Activated naive CD8-positive, alpha-beta T cell treated with anti-CD3 and anti-CD28 coated beads for 36 hours (primary cell): ENCODE data around the gene TTI1. TPM values are rescaled to one million over a fixed set of nuclear protein-coding genes. Genes with fewer than 3 reads are reported as not detected.
"Not testable (repeated sequence)": the region's sequence is repeated elsewhere in the genome, so short reads cannot be mapped to it uniquely, and the experiment has no call there.

Experiments
- DNase-seq: peaks from one replicate; pipeline ENCODE4 v3.0.0; 2021
- H3K27ac Mint-ChIP-seq: one replicate; pipeline ENCODE4 v1.8.0; 2022; ENCODE audit warnings: mild to moderate bottlenecking, moderate library complexity, mixed read lengths
- H3K27me3 Mint-ChIP-seq: one replicate; pipeline ENCODE4 v1.8.0; 2022; ENCODE audit warnings: mild to moderate bottlenecking, mixed read lengths
- H3K36me3 Mint-ChIP-seq: one replicate; pipeline ENCODE4 v1.8.0; 2021; ENCODE audit warnings: mild to moderate bottlenecking, mixed read lengths
- H3K4me1 Mint-ChIP-seq: one replicate; pipeline ENCODE4 v1.8.0; 2021; ENCODE audit warnings: mixed read lengths
- H3K4me3 Mint-ChIP-seq: one replicate; pipeline ENCODE4 v1.8.0; 2022; ENCODE audit warnings: mild to moderate bottlenecking, moderate library complexity, mixed read lengths
- H3K9me3 Mint-ChIP-seq: one replicate; pipeline ENCODE4 v1.8.0; 2022; ENCODE audit warnings: mixed read lengths
- total RNA-seq, 2 experiments: library from RNA; stranded (reverse); gene quantifications; one replicate each; pipeline ENCODE4 v1.2.3, GENCODE V29; 2021

The TTI1 gene
- total RNA-seq, 2 experiments from 2014 or later, result 38.1 to 40.7 TPM

DNA sequence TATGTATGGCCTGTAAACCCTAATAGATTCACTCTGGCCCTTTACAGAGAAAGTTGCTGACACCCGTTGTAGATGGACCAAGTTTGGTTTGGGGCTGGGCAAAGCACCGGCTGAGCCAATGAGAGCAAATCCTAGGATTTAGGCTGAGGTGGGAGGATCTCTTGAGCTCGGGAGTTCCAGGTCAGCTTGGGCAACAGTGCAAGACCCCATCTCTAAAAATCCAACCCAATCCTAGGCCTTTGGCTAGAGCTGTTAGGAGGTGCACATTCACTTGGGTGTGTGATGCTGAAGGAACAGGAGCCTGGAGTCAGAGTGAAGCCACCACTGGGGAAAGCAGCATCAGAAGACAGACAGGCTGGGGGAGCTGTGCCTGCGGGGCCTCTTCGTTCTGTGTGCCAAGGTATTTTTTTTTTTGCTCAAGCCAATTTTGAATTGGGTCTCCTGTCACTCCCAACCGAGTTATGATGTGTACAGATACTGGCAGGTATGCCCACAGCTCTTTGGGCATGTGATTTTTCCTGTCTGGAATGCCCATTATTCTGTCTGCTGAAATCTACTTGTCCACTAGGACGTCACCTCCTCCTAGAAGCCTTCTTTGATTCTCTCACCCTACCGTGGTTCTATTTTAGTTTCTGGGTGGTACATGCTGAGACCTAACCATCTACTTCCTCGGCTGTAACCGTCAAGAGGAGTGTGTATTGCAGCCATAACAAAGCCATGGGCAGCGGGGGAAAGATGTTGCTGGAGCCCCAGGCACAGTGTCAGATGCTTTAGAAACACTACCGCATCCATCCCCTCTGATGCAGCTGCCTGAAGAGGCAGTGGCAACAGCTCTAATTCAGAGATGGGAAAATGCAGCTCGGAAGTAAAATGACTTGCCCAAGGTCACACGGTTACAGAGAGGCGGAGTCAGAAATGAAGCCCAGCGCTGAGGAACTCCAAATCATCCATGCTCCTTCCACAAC, 54.0 kb downstream of the TTI1 start:
- no peak overlapping the region for H3K4me3 Mint-ChIP-seq
- H3K36me3 Mint-ChIP-seq, result peaks cover 21% of the 10 kb centered on the region
- H3K9me3 Mint-ChIP-seq, result no peaks in the 10 kb centered on the region
- H3K4me1 Mint-ChIP-seq, result peaks cover 12% of the 10 kb centered on the region
- no peak overlapping the region for H3K27ac Mint-ChIP-seq
- DNase-seq, result no peak
- no peaks in the 10 kb centered on the region for H3K27me3 Mint-ChIP-seq

- DNase-seq, result no peak
- H3K27me3 Mint-ChIP-seq, result no peaks in the 10 kb centered on the region
- peaks cover 18% of the 10 kb centered on the region for H3K36me3 Mint-ChIP-seq
- H3K27ac Mint-ChIP-seq, result no peak overlapping the region
- no peak overlapping the region for H3K4me3 Mint-ChIP-seq
- no peaks in the 10 kb centered on the region for H3K9me3 Mint-ChIP-seq
- peaks cover 12% of the 10 kb centered on the region for H3K4me1 Mint-ChIP-seq
Observed at GRCh38 chr20:37977786-37978185, 55.5 kb downstream of the TTI1 start.

DNA sequence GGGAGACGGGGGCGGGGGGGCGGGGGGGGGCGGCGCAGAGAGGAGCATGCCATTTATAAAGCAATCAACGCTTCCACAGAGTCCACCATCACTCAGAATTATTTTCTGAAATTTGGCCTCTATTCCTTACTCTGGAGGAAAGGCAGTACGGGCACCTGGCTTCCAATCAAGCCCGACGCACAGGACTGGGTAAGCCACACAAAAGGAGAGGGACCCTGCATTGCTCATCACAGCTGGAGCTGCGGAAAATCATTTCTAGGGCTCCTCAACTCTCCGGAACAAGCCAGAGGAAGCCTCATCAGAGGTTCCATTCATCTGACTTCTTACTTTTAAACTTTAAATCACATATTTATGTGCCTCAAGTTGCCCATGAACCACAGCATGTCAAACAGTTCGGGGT, 55.9 kb downstream of the TTI1 start:
- DNase-seq, result no peak
- H3K4me1 Mint-ChIP-seq, result peaks cover 12% of the 10 kb centered on the region
- no peaks in the 10 kb centered on the region for H3K9me3 Mint-ChIP-seq
- no peak overlapping the region for H3K27ac Mint-ChIP-seq
- H3K27me3 Mint-ChIP-seq, result no peaks in the 10 kb centered on the region
- no peak overlapping the region for H3K4me3 Mint-ChIP-seq
- peaks cover 17% of the 10 kb centered on the region for H3K36me3 Mint-ChIP-seq

DNA sequence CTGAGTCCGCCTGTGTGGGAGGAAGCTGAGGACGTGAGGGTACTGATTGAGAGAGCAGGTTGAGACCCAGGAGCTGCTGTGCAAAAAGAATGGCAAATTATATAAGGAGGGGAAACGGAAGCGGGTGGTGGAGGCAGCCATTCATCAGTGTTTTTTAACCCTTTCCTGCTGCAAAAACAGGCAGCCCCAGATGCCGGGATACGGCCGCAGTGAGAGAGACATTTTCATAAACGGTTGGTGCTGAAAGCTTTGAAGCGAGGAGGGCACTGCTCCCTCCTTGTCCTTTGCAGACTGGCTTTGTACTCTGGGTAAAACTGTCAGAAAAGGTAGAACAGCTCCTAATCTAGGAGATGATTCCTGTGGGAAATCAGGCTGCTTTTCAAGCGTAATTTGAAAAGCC, 56.4 kb downstream of the TTI1 start:
- no peaks in the 10 kb centered on the region for H3K27me3 Mint-ChIP-seq
- peaks cover 12% of the 10 kb centered on the region for H3K4me1 Mint-ChIP-seq
- no peak overlapping the region for H3K4me3 Mint-ChIP-seq
- no peak for DNase-seq
- no peaks in the 10 kb centered on the region for H3K9me3 Mint-ChIP-seq
- H3K36me3 Mint-ChIP-seq, result peaks cover 17% of the 10 kb centered on the region
- no peak overlapping the region for H3K27ac Mint-ChIP-seq

DNA sequence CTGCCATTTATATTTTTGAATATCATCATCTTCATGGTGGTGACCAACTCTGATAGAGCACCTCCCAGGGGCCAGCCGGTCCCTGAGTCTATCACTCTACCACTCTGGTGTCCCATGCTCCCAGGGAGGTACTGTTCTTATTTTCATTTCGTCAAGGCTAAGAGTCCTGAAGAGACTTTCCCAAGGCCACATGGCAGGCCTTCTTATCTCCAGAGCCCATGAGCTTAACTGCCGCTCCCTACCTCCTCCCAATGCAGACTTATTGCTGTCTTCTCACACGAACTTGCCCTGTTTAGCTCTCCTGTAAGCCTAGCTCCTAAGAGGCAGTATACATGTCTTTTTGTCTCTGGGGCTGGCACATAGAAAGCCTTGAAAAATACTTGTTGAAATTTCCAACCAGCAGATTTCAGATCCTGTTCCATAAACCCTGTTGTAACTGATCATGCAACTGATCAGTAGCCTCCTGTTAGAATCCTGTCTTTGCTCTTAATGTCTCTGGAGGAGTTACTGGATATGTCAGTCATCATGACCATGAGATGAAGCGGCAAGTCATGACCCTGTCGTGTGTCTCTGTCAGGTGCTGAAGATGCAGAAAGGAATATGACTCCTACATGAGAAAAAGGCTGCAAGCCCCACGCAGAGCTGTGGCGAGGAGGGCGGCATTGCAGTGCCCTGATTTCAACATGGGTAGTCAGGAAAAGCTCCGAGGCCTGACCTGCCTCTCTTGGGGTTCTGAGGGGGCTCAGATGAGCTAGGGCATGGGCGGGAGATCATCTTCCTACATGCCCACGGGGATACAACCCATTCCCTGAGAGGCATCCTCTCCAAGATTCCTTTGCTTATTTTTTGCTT, 60.0 kb downstream of the TTI1 start:
- H3K4me1 Mint-ChIP-seq, result peaks cover 12% of the 10 kb centered on the region
- DNase-seq, result no peak
- no peaks in the 10 kb centered on the region for H3K27me3 Mint-ChIP-seq
- H3K4me3 Mint-ChIP-seq, result no peak overlapping the region
- H3K9me3 Mint-ChIP-seq, result peaks cover 5% of the 10 kb centered on the region
- H3K36me3 Mint-ChIP-seq, result peaks cover 30% of the 10 kb centered on the region
- no peak overlapping the region for H3K27ac Mint-ChIP-seq

- Mint-ChIP-seq H3K27me3 (no peaks in the 10 kb centered on the region), H3K4me1 (peaks cover 6% of the 10 kb centered on the region), H3K27ac (no peak overlapping the region), H3K4me3 (no peak overlapping the region), H3K36me3 (peaks cover 32% of the 10 kb centered on the region), H3K9me3 (peaks cover 11% of the 10 kb centered on the region)
- DNase-seq, result no peak
Observed at GRCh38 chr20:37972256-37973058, 60.8 kb downstream of the TTI1 start.

DNA sequence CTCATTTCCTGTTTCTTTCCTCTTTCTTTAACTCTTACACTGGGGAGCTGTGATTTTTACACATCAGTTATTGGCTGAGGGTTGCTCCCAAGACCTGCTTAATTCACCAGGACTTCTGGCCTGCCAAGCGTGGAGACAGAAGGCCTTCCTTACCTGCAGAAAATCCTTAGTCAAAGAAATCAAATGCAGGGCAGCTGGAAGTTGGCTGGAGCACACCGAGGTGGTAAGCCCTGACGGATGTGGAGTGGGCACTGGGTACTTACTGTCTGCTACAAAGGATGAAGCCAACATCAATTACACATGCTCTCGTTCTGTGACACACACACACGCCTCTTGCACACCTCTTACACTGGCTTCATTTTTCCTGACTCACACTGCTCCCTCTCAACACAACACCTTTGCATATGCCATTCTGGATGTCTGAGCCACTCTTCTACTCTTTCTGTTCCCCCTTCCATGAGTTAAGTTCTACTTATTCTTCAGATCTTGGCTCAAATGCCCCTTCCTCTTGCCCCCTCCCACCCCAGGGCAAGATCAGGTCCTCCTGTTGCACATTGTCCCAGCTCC, 61.6 kb downstream of the TTI1 start:
- H3K36me3 Mint-ChIP-seq, result peaks cover 30% of the 10 kb centered on the region
- H3K4me3 Mint-ChIP-seq, result no peak overlapping the region
- H3K9me3 Mint-ChIP-seq, result peaks cover 18% of the 10 kb centered on the region
- no peaks in the 10 kb centered on the region for H3K27me3 Mint-ChIP-seq
- no peak overlapping the region for H3K27ac Mint-ChIP-seq
- no peak for DNase-seq
- peaks cover under 1% of the 10 kb centered on the region for H3K4me1 Mint-ChIP-seq

DNA sequence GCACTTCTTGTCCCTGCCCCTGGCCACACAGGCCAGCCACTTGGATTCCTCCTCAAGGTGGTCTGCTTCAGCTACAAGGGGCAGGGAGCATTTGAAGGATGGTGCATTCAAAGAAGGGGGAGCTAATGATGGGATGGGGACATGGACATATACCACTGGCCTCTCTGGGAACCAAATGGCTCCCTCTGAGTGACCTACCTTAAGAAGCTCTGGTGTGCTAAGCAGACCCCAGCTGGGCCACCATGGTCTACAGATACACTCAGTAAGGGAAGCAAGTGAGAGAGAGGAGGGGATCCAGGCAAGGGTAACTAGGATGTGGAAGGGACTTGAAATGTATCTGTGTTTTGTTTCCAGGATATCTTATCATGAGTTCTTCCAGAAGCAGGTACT, 62.4 kb downstream of the TTI1 start:
- DNase-seq, result no peak
- Mint-ChIP-seq H3K4me3 (no peak overlapping the region), H3K36me3 (peaks cover 30% of the 10 kb centered on the region), H3K4me1 (no peaks in the 10 kb centered on the region), H3K27ac (no peak overlapping the region), H3K9me3 (peaks cover 24% of the 10 kb centered on the region), H3K27me3 (no peaks in the 10 kb centered on the region)

GRCh38 chr20:37969949-37970855, 63.1 kb downstream of the TTI1 start:
- H3K4me3 Mint-ChIP-seq, result no peak overlapping the region
- H3K27me3 Mint-ChIP-seq, result no peaks in the 10 kb centered on the region
- H3K36me3 Mint-ChIP-seq, result peaks cover 30% of the 10 kb centered on the region
- H3K4me1 Mint-ChIP-seq, result no peaks in the 10 kb centered on the region
- H3K27ac Mint-ChIP-seq, result no peak overlapping the region
- peaks cover 25% of the 10 kb centered on the region for H3K9me3 Mint-ChIP-seq
- DNase-seq, result no peak

- Mint-ChIP-seq H3K9me3 (peaks cover 36% of the 10 kb centered on the region), H3K27me3 (no peaks in the 10 kb centered on the region), H3K27ac (no peak overlapping the region), H3K36me3 (peaks cover 30% of the 10 kb centered on the region), H3K4me3 (no peak overlapping the region), H3K4me1 (no peaks in the 10 kb centered on the region)
- no peak for DNase-seq
Observed at GRCh38 chr20:37968841-37969401, 64.3 kb downstream of the TTI1 start.

- peaks cover 40% of the 10 kb centered on the region for H3K9me3 Mint-ChIP-seq
- H3K27ac Mint-ChIP-seq, H3K4me1 Mint-ChIP-seq, H3K27me3 Mint-ChIP-seq, H3K4me3 Mint-ChIP-seq, DNase-seq, H3K36me3 Mint-ChIP-seq: not testable (repeated sequence)
Observed at GRCh38 chr20:37963483-37963882, 69.8 kb downstream of the TTI1 start.

- H3K4me1 Mint-ChIP-seq, result no peaks in the 10 kb centered on the region
- no peak overlapping the region for H3K27ac Mint-ChIP-seq
- DNase-seq, result no peak
- peaks cover 20% of the 10 kb centered on the region for H3K9me3 Mint-ChIP-seq
- peaks cover 2% of the 10 kb centered on the region for H3K36me3 Mint-ChIP-seq
- H3K27me3 Mint-ChIP-seq, result no peaks in the 10 kb centered on the region
- H3K4me3 Mint-ChIP-seq, result no peak overlapping the region
Observed at GRCh38 chr20:37961066-37961465, 72.2 kb downstream of the TTI1 start.

- peaks cover 8% of the 10 kb centered on the region for H3K9me3 Mint-ChIP-seq
- no peak overlapping the region for H3K27ac Mint-ChIP-seq
- H3K27me3 Mint-ChIP-seq, result no peaks in the 10 kb centered on the region
- peaks cover 2% of the 10 kb centered on the region for H3K36me3 Mint-ChIP-seq
- H3K4me1 Mint-ChIP-seq, result no peaks in the 10 kb centered on the region
- no peak overlapping the region for H3K4me3 Mint-ChIP-seq
- DNase-seq, result no peak
Observed at GRCh38 chr20:37958856-37959520, 74.3 kb downstream of the TTI1 start.
